GM12801 (cell line): Measurements from ENCODE around the gene SYTL5.

Experiments used
- TF ChIP-seq, protein P1 (sequence below): IDR thresholded peaks from one replicate; pipeline ENCODE4 v1.5.1; 2011; ENCODE audit warnings: control low read depth; ENCODE audit not compliant: insufficient read length; ENCODE audit errors: extremely low read depth

SYTL5 gene

DNA sequence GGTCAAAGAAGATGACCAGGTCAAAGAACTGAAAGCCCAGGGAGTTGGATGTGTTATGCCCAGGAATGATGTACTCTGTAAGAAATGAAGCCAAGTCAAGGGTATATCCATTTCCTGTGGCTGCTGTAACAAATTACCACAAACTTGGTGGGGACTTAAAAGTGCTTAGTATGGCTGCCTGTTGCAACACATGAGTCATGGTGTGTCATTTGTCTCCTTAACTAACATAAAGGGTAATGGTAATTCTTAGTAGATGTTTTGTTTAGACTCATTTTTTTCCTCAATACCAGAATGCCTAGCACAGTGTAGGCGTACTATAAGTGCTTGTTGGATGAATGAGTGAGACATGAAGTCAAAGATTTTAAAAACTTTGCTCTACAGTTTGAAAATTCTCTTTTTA is 45.7 kb downstream of the SYTL5 start:
- TF ChIP-seq, protein P1, sequence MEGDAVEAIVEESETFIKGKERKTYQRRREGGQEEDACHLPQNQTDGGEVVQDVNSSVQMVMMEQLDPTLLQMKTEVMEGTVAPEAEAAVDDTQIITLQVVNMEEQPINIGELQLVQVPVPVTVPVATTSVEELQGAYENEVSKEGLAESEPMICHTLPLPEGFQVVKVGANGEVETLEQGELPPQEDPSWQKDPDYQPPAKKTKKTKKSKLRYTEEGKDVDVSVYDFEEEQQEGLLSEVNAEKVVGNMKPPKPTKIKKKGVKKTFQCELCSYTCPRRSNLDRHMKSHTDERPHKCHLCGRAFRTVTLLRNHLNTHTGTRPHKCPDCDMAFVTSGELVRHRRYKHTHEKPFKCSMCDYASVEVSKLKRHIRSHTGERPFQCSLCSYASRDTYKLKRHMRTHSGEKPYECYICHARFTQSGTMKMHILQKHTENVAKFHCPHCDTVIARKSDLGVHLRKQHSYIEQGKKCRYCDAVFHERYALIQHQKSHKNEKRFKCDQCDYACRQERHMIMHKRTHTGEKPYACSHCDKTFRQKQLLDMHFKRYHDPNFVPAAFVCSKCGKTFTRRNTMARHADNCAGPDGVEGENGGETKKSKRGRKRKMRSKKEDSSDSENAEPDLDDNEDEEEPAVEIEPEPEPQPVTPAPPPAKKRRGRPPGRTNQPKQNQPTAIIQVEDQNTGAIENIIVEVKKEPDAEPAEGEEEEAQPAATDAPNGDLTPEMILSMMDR = no peak

DNA sequence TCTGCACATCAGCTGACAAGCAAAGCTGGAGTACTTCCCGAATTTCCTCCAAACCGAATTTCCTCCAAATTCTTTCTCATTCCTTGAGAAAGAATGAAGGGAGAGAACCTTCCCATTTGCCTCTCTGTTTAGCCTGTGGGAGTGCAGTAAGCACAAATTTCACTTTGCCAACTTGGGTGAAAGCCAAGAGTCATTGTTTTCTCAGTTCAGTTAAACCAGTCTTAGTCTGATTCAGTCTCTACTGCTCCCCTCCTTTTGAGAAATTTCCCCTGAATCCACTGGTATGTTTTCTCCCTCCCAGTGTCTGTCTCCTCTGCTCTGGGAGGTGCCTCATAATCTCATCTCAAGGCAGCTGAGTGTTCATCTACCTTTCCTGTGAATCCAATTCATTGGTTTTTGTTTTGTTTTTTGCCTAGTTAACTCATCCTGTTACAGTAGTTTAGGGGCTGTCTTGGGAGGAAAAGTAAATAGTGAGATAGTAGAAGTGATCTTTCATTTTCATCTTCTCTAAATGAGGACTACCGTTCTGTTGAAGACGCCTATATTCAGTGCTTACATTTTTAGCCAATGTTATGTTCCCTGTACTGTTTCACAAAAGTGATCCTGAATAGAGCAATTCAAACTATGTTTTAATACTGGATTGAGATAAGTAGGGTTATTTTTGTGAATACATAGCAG is 49.0 kb downstream of the SYTL5 start:
- TF ChIP-seq, protein P1 = no peak

DNA sequence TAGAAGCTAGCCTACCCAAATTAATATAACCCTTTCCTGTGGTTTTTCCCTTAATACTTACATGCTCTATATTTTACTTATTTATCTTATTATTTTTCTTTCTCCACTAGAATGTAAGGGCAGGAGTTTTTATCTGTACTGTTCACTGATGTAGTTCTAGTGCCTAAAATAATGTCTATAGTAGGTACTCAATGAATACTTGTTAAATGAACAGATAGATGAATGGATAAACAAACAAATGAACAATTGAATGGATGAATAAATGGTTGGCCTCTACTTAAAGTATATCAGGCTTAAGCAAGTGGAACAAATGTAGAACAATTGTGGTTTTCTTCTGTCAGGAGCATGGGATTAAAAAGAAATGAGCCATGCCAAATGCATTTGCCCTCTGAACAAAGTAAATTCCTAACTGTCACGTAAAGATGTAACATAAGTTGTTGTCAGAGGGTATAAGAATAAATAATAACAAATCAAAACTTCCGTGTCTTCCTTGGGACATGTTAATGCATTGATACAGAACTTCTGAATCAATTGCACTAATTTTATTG is 54.1 kb downstream of the SYTL5 start:
- TF ChIP-seq, protein P1 = no peak

DNA sequence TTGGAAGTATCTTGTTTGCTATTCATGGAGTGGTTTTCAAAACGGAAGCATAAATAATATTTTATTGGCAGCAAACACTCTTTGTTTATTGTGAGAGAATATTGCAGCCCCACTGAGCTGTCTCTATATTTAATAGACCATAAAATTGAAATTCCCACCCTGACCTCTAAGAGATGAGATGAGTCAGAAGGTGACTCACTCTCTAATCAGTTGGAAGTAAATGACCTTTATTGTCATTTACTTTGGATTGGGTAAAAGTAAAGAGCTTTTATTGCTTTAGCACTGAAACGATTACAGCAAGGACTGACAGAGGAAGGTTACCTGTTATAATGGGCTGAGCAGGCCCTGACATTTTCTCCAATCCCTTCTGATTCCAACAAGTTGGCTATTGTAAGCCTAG is 55.0 kb downstream of the SYTL5 start:
- TF ChIP-seq, protein P1 = no peak

DNA sequence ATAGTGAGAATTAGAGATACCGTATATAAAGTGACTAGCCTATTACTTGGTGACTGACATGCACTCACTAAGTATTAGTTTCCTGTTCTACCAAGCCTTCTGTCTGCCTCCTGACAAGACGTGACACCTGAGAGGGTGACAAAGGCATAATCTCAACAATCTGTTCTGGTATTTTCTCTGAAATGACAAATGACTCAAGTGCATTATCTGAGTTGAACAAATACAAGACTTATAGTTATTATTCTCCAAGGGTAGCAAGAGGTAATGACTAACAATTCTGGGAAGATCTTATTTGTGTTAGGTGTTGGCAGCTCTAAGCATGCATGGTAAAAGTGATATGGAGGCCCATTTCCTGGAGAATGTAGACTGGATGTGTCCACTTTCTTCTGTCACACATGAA is 60.6 kb downstream of the SYTL5 start:
- TF ChIP-seq, protein P1 = no peak

DNA sequence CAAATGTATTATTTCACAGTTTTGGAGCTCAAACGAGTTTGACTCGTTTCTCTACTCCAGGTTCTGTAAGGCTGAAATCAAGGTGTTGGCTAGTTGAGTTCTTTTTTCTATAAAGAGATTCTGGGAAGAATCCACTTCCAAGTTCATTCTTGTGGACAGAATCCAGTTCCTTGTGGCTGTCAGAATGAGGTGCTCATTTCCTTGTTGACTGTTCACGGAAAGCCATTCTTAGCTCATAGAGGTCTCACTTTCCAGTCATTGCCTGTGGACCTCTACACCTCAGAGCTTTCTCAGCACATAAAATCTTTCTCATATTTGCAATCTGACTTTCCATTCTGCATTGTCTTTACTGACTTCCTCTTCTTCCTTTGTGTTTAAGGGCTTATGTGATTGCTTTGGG is 62.9 kb downstream of the SYTL5 start:
- TF ChIP-seq, protein P1 = no peak

DNA sequence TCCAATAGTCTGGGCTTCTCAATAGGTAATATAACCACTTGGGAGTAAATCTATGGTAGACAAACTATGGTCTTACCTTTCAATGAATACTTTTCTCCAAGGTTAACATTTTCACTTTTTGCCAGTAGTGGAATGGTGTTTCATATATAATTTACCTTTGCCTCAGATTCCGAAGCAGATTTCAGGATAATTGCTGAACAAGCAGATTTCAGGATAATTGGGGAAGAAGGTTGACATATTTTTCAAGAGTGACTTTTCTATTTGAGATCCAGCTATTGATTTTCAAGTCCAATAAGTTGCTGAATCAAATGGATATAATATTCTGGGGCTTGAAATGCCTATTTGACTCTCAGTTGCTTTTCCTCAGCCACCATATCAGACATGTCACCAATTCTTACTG is 63.6 kb downstream of the SYTL5 start:
- TF ChIP-seq, protein P1 = no peak

DNA sequence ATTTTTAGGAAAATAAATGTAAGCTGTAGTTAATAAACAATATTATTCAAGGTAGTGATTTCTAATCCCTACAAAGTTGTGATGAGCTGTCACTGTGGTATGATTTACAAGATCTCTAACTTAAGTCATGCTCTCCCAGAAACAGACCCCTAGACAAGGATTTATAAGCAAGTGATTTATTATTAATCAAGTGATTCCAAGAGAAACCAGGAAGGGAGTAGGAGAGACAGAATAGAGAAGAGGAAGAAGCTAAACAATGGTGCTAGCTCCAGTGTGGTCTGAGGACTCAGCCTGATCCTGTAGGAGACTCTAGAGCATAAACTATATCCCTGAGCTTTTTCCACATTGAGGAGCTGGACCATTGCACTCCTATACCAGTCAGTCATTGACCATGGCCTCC is 73.1 kb downstream of the SYTL5 start:
- TF ChIP-seq, protein P1 = no peak
